Stimulated activated CD4-positive, alpha-beta T cell treated with anti-CD3 and anti-CD28 coated beads, TNF-alpha, amount 100 ng/mL, for 4 hours (primary cell): Measurements from ENCODE around the gene VIM.

Experiments
- DNase-seq, 3 experiments: peaks; one replicate each; pipeline ENCODE4 v3.0.0-alpha.2; 2020; ENCODE audit warnings: low read depth in 3 of 3

The VIM gene

GRCh38 chr10:17228091-17229015 is at the start of gene VIM:
TSS of gene VIM (plus strand) at chr10:17228241. CDS start at chr10:17229423, 1,182 bp downstream.
- peak; percentile 69 to 81 (median 78) for DNase-seq

DNA sequence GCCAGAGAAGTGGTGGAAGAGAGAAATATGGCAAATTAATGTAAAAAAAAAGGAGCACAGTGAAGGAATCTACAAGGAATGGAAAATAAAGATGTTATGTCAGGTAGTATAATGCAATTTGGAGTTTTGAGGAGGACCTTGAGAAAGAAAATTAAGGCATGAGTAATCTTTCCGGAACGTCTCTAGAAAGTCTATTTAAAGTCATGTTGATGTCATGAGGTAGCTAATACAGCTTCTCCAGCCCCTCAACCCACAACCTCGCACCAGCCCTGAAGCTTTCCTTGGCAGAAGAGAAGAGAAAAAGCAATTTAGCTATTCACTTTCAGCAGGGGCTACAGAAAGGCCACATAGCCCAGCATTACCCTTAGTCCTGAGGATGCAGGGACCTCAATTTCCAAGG is 49.0 kb upstream of the VIM start:
- no peak for DNase-seq

GRCh38 chr10:17181110-17181509 is 46.9 kb upstream of the VIM start:
- DNase-seq: no peak

GRCh38 chr10:17181751-17182150 is 46.3 kb upstream of the VIM start:
- no peak for DNase-seq

GRCh38 chr10:17183110-17183509 is 44.9 kb upstream of the VIM start:
- DNase-seq: no peak

GRCh38 chr10:17185873-17186272 is 42.2 kb upstream of the VIM start:
- DNase-seq: no peak

- no peak for DNase-seq
Observed at GRCh38 chr10:17188644-17189172, 39.3 kb upstream of the VIM start.

DNA sequence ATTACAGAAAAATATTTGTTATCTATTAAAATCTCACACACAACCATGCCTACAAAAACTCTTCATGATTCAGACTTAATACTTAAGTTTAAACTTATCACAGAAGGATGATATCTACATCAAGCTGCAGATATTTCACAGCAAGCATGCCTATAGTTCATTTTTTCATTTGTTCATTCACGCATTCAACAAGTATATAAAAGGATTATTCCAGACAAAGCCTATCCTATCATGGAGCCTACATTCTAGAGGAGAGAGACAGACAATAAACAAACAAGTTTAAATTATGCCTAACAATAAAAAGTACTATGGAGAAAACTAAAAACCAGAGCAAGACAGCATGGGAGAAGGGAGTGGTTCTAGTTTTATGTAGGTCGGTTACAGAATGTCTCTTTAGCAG is 37.4 kb upstream of the VIM start:
- no peak for DNase-seq

DNA sequence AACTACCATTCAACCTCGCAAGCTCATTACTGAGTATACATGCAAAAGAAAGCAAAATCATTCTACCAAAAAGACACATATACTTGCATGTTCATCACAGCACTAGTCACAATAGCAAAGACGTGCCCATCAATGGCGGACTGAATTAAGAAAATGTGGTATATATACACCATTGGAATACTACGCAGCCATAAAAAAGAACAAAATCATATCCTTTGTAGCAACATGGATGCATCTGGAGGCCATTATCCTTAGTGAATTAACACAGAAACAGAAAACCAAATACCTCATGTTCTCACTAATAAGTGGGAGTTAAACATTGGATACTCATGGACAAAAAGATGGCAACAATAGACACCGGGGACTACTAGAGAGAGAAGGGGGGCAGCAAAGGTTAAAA is 33.0 kb upstream of the VIM start:
- DNase-seq: no peak

GRCh38 chr10:17196045-17196444 is 32.0 kb upstream of the VIM start:
- no peak for DNase-seq

GRCh38 chr10:17196573-17196972 is 31.5 kb upstream of the VIM start:
- DNase-seq: no peak

- no peak for DNase-seq
Observed at GRCh38 chr10:17199351-17199804, 28.7 kb upstream of the VIM start.

DNA sequence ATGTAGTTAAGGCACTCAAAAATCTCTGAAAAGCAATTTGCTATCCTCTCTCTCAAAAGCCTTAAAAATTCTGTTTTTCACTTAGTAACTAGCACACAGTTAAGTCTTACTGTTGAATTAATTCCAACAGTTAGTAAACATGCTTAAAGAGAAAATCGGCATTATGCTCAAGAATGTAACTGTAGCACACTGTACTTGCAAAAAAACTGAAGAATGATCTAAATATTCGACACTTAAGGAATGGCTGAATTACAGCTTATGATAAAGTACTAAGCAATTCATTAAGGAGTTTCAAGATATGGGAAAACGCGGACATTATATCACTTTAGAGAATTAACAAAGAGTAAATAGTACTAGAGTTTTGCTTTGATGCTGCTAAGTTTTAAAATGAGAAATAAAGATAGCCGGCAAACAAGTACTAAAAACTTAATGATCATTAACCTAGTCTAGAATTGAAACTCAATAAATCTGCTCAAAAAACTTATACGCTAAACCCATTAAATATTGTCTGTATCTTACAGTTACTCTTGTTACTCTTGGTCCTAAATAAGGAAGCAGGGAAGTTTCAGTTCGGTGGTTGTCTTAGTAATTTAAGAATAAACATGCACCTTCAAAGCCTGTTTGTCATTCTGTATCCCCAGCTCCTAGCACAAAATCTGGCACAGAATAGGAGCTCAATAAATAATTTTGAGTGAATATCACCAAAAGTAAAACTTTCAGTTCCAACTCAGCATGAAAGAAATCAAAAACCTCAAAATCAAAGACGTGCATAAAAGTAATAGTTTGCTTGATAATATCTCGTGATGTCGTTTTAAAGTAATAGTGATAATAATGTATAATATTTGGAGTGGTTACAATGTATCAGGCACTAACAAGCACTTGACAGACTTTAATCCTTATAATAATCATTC is 27.8 kb upstream of the VIM start:
- DNase-seq: no peak

DNA sequence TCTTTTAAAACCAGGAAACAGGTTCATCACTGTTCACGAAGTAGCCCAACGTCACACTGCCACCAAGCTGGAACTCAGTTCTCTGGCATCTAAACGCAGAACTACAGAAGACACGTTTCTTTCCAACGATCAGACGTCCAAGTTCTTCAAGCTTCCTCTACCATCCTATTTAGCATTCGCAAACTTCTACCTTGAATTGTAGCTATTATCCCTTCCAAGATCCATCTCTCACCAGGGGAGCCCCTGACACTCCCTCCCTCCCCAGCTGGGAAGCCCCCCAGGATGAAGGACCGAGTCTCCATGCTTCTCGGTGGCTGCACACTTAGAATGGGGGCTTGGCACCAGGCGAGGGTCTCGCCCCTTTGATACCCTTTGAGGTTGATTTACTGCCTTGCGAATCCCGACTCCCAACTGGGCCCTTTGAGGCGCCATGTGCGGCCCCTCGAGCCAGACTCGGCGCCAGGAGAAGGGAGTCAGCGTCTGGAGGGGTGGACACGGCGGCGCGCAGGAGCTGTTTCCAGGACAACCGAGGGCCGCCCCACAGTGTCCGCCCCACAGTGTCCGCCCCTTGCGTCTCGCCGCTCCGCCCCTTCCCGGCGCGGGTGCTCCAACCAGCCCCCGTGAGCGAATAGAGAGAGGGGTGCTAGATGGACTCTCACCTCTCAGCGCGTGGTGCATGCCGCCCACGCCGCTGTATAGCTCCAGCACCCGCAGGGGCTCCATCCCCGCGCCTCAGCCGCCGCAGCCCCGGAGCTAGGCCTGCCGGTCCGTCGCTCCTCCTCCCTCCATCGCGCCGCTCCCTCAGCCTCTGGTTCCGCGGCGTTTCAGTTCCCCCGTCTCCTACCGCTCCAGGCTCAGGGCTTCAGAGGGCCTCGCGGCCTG is 26.9 kb upstream of the VIM start, which contains the start of gene TRDMT1:
TSS of gene TRDMT1 (minus strand) at position 761 of the 882 bp plus-strand sequence. CDS start at position 723, 38 bp downstream.
- DNase-seq: peak; percentile 59 to 70 (median 60)

DNA sequence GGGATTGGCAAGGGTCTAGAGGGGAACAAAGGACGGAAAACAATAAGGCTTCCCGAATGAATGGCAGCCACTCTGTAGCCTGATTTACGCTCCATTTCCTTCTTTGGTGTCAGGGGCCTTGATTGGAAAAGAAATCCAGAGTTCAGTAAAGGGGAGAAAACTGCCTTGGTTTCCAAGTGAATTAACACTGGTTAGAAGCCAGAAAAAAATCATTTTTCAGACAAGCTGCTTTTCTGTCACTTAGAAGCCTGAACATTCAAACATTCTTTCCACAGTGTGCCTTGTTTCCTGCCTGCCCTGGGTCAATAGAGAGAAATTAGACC is 26.3 kb upstream of the VIM start:
- no peak for DNase-seq

- DNase-seq: no peak
Observed at GRCh38 chr10:17202506-17202905, 25.5 kb upstream of the VIM start.

GRCh38 chr10:17202999-17203398 is 25.0 kb upstream of the VIM start:
- DNase-seq: no peak

- DNase-seq: no peak
Observed at GRCh38 chr10:17203416-17203815, 24.6 kb upstream of the VIM start.

GRCh38 chr10:17206210-17206709 is 21.8 kb upstream of the VIM start:
- no peak for DNase-seq

GRCh38 chr10:17208476-17208875 is 19.6 kb upstream of the VIM start:
- no peak for DNase-seq

DNA sequence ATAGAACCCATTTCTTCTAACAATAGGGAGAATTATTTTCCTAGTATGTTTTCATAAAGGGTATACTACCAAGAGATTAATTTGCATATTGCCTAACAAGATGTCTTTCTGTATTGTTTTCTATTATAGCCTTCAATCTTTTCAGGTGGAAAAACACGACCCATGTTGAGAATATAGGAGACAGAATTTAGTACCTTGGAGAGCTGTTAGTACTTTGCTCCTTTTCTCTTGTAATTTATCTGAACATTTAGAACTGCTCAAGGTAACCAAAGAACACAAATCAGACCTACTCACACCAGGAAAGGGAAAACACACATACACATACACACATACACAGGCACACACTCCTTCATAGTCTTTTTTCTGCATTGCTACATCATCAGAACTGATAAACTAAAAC is 18.7 kb upstream of the VIM start:
- DNase-seq: no peak
